ENCODE results near the gene GPC2. TPM values are rescaled to one million over a fixed set of nuclear protein-coding genes. Genes with fewer than 3 reads are reported as not detected.
"Not testable (repeated sequence)": the region's sequence is repeated elsewhere in the genome, so short reads cannot be mapped to it uniquely, and the experiment has no call there.

The GPC2 gene
- total and polyA plus RNA-seq, 2 donors (not counting 3 experiments of a cell fraction or from before 2014, with no cell fraction given): 9.2 to 17.5 TPM

DNA sequence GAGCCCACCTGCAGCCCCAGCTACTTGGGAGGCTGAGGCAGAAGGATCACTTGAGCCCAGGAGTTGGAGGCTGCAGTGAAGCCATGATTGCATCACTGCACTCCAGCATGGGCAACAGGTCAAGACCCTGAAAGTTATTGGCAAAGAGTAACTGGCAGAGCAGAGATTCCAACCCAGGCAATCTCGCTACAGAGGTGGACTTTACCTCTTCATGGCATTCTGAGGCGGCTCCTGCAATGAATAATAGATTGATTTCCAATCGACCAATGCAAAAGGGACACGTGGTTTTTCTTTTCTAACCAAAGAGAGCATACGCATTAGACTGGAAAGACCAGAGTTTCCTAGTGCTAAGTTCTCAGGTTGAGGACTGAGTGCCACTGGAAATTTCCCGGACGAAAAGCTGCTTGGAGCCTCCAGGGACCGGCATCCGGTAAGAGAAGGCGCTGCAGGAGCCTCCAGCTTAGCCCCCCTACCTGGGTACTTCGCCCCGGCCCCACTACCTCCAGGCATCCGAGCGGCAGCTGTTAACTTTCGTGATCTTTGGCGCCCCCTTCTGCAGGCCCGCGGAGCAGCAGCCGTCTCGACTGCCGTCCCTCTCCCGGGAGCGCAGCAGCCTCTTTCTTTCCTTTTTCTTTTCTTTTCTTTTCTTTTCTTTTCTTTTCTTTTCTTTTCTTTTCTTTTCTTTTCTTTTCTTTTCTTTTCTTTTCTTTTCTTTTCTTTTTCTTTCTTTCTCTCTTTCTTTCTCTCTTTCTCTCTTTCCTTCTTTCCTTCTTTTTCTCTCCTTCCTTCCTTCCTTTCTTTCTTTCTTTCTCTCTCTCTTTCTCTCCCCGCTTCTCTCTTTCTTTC lies 46.4 kb downstream of the GPC2 start:
- Histone ChIP-seq H3K9me3 (replicated peaks; ENCODE audit: control insufficient read depth, insufficient read depth, low read length) (no peaks in the 10 kb centered on the region), H3K27me3 (ENCODE audit: control insufficient read depth in 2 of 2, insufficient read depth in 2 of 2, low read length in 2 of 2) (no peaks in the 10 kb centered on the region), H3K79me2 (ENCODE audit: control insufficient read depth, insufficient read depth, low read length) (no peaks in the 10 kb centered on the region), H3K4me1 (ENCODE audit: control insufficient read depth, extremely low read depth, insufficient read depth, low read length) (peaks cover 11% of the 10 kb centered on the region), H3K4me3 (replicated peaks in 1 of 3; ENCODE audit: insufficient read depth in 1 of 3, low read depth in 1 of 3, low read length in 3 of 3) (no peak overlapping the region), H4K20me1 (replicated peaks; ENCODE audit: control insufficient read depth, extremely low read depth, insufficient read depth, low read length) (no peaks in the 10 kb centered on the region), H3K9ac (replicated peaks; ENCODE audit: extremely low read depth, insufficient read depth, low read length) (no peak overlapping the region), H3K36me3 (ENCODE audit: control insufficient read depth in 2 of 2, extremely low read depth in 1 of 2, insufficient read depth in 2 of 2, low read length in 2 of 2) (no peaks in the 10 kb centered on the region), H3K9me1 (replicated peaks; ENCODE audit: control insufficient read depth, extremely low read depth, insufficient read depth, low read length) (no peaks in the 10 kb centered on the region), H3K4me2 (ENCODE audit: insufficient read depth, low read length) (no peak overlapping the region), H3K27ac (ENCODE audit: insufficient read depth, low read depth, low read length) (no peak overlapping the region), H2AFZ (ENCODE audit: low read depth, low read length) (peak overlapping the region; percentile 46)
- TF ChIP-seq, protein P1, sequence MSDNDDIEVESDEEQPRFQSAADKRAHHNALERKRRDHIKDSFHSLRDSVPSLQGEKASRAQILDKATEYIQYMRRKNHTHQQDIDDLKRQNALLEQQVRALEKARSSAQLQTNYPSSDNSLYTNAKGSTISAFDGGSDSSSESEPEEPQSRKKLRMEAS (IDR thresholded peaks at IDR 0.05; ENCODE audit: insufficient read depth, insufficient read length): no peak
- TF ChIP-seq JUN (IDR thresholded peaks at IDR 0.05; ENCODE audit: borderline replicate concordance, insufficient read depth, insufficient read length, low read depth): no peak
- no peak for TF ChIP-seq EZH2 (IDR thresholded peaks at IDR 0.05; ENCODE audit: borderline replicate concordance, low read depth, low read length, severe bottlenecking)
- no peak for TF ChIP-seq FOS (IDR thresholded peaks at IDR 0.05; ENCODE audit: borderline replicate concordance, insufficient read depth, low read length)
- TF ChIP-seq GATA2 (IDR thresholded peaks at IDR 0.05; ENCODE audit: insufficient read depth, insufficient read length, low read depth, low read length): no peak
- no peak for TF ChIP-seq POLR2AphosphoS5 (IDR thresholded peaks at IDR 0.05; ENCODE audit: insufficient read depth, low read depth, low read length)
- TF ChIP-seq, protein P2, sequence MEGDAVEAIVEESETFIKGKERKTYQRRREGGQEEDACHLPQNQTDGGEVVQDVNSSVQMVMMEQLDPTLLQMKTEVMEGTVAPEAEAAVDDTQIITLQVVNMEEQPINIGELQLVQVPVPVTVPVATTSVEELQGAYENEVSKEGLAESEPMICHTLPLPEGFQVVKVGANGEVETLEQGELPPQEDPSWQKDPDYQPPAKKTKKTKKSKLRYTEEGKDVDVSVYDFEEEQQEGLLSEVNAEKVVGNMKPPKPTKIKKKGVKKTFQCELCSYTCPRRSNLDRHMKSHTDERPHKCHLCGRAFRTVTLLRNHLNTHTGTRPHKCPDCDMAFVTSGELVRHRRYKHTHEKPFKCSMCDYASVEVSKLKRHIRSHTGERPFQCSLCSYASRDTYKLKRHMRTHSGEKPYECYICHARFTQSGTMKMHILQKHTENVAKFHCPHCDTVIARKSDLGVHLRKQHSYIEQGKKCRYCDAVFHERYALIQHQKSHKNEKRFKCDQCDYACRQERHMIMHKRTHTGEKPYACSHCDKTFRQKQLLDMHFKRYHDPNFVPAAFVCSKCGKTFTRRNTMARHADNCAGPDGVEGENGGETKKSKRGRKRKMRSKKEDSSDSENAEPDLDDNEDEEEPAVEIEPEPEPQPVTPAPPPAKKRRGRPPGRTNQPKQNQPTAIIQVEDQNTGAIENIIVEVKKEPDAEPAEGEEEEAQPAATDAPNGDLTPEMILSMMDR (IDR thresholded peaks at IDR 0.05; ENCODE audit: extremely low read depth in 1 of 2, insufficient read depth in 1 of 2, low read depth in 1 of 2, low read length in 2 of 2): peak; percentile 61 to 85
- no peak for TF ChIP-seq POLR2A (IDR thresholded peaks at IDR 0.05; ENCODE audit: low read depth, low read length)
- dilution Hi-C loops (cut with MboI; ENCODE audit: extremely low pct_ligation_motif_present, low sequenced_read_pairs) (no loop called here), intact Hi-C loops (cut with micrococcal nuclease) (no loop called here)
- no TSS peak for BruUV-seq (replicated peaks)
- POLR2A ChIA-PET: no interaction called here
- CTCF ChIA-PET: interaction anchor here (0.6 to 5.9 kb wide), 29 partner anchors 9 to 277 kb away, joined by 3 to 79 read pairs (median 4); partner anchors contain the start of genes AP4M1, GAL3ST4, LAMTOR4 and MCM7
- FAIRE-seq (peak; percentile 79), DNase-seq (ENCODE audit: low read depth, low spot score) (peak; percentile 55)

DNA sequence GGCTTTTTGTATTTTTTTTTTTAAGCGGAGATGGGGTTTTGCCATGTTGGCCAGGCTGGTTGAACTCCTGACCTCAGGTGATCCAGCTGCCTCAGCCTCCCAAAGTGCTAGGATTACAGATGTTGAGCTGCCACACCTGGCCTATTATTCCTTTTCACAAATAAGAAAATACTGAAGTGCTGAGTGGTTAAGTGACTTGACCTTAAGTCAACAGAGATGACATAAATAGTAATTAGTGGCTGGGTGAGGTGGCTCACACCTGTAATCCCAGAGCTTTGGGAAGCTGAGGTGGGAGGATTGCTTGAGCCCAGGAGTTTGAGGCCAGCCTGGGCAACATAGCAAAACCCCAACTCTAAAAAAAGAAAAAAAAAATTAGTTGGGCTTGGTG lies 47.0 kb downstream of the GPC2 start:
- H3K4me2 ChIP-seq (ENCODE audit: insufficient read depth, low read length); FAIRE-seq; H3K79me2 ChIP-seq (ENCODE audit: control insufficient read depth, insufficient read depth, low read length); H4K20me1 ChIP-seq (replicated peaks; ENCODE audit: control insufficient read depth, extremely low read depth, insufficient read depth, low read length); H2AFZ ChIP-seq (ENCODE audit: low read depth, low read length); H3K4me3 ChIP-seq (replicated peaks in 1 of 3; ENCODE audit: insufficient read depth in 1 of 3, low read depth in 1 of 3, low read length in 3 of 3); H3K9me1 ChIP-seq (replicated peaks; ENCODE audit: control insufficient read depth, extremely low read depth, insufficient read depth, low read length); H3K9ac ChIP-seq (replicated peaks; ENCODE audit: extremely low read depth, insufficient read depth, low read length); intact Hi-C loops (cut with micrococcal nuclease); H3K27me3 ChIP-seq (ENCODE audit: control insufficient read depth in 2 of 2, insufficient read depth in 2 of 2, low read length in 2 of 2); H3K27ac ChIP-seq (ENCODE audit: insufficient read depth, low read depth, low read length); H3K36me3 ChIP-seq (ENCODE audit: control insufficient read depth in 2 of 2, extremely low read depth in 1 of 2, insufficient read depth in 2 of 2, low read length in 2 of 2); DNase-seq (ENCODE audit: low read depth, low spot score); BruUV-seq (replicated peaks); H3K9me3 ChIP-seq (replicated peaks; ENCODE audit: control insufficient read depth, insufficient read depth, low read length); dilution Hi-C loops (cut with MboI; ENCODE audit: extremely low pct_ligation_motif_present, low sequenced_read_pairs); POLR2A ChIA-PET: not testable (repeated sequence)
- peaks cover 11% of the 10 kb centered on the region for H3K4me1 ChIP-seq (ENCODE audit: control insufficient read depth, extremely low read depth, insufficient read depth, low read length)
- CTCF ChIA-PET: interaction anchor here (0.7 to 2.8 kb wide), 18 partner anchors 8 to 151 kb away, joined by 3 to 14 read pairs (median 5); partner anchors contain the start of genes AP4M1, GAL3ST4 and MCM7
